Astrocyte of the spinal cord (primary cell): ENCODE data around the gene CFAP46.

Experiments used
- DNase-seq: peaks from one replicate; pipeline ENCODE4 v3.0.0; 2011; ENCODE audit warnings: low read depth, low spot score
- H3K4me3 ChIP-seq: 2 replicates; pipeline ENCODE4 v1.5.1; 2011; ENCODE audit warnings: low read depth, mild to moderate bottlenecking, low read length, moderate library complexity
- CTCF ChIP-seq: IDR thresholded peaks from 2 replicates; pipeline ENCODE4 v1.5.1; 2012; ENCODE audit warnings: low read depth, mild to moderate bottlenecking, low read length, inconsistent platforms
- in situ Hi-C: cut with HindIII; loops from 2 replicates; pipeline ENCODE4 v1.10.0; 2017; ENCODE audit warnings: low sequenced_read_pairs

Gene CFAP46

DNA sequence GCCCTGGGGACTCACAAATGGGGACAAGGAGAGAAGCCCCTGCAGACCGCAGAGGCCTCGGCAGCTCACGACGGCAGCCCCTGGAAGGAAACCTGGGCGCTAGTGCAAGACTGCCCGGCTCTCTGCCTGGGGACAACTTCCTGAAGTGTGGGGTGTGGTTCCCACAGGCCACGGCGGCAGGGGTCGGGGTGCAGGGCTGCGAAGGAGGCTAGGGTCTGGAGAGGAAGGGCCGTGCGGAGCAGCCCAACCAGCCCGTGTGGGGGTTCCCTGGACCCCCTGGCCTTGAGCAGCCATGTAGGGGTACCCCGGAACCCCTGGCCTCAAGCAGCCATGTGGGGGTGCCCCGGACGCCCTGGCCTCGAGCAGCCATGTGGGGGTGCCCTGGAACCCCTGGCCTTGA lies 19.5 kb downstream of the CFAP46 start:
- DNase-seq = no peak
- in situ Hi-C loops = no loop called here
- H3K4me3 ChIP-seq = no peak overlapping the region
- TF ChIP-seq CTCF = no peak

DNA sequence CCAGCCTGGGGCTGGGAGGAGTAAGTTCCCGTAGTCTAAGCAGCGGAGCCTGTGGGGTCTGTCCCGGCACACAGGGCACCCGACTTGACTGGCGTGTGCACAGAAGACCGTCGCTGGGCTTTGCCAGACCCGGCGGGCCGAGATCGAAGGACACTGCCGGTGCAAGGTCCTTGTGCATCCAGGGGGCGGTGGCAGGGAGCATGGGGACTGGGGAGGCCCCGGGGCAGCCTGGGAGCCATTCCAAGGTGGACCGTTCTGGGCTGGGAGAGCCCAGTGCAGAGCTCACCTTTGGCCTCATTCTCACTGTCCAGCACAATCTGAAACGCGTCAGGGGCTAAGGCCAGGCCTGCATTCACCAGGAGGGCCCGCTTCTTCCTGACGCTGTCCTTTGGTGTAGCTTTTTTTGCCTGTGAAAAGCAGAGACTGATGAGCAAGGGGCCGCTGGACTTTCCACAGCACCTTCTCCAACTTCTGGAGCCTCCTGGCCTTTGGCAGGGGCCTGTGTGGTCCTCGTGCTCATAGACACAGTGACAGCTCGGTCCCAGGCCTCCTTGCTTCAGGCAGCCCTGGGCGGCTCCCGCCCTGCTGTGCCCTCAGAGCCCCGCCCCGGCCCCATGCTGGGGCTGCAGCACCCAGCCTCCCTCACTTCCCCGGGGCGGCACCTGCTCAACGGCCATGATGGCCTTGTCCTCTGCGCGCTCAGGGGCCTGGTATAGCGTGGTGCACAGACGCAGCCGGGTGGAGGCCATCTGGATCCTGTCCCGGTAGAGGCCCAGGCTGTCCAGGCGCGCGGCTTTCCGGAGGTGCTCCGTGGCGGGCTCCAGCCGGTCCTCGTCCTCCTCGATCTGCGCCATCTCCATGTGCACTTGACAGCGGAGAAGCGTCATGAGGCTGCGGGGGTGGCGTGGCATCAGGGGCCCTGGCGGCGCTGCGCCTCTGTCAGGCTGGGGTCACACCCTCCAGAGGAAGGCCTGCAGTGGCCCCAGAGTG lies 20.3 kb downstream of the CFAP46 start:
- H3K4me3 ChIP-seq = no peak overlapping the region
- no peak for DNase-seq
- in situ Hi-C loops = no loop called here
- TF ChIP-seq CTCF = no peak

GRCh38 chr10:132921086-132921485 lies 21.3 kb downstream of the CFAP46 start:
- no peak for DNase-seq
- no peak overlapping the region for H3K4me3 ChIP-seq
- TF ChIP-seq CTCF = no peak
- in situ Hi-C loops = no loop called here

DNA sequence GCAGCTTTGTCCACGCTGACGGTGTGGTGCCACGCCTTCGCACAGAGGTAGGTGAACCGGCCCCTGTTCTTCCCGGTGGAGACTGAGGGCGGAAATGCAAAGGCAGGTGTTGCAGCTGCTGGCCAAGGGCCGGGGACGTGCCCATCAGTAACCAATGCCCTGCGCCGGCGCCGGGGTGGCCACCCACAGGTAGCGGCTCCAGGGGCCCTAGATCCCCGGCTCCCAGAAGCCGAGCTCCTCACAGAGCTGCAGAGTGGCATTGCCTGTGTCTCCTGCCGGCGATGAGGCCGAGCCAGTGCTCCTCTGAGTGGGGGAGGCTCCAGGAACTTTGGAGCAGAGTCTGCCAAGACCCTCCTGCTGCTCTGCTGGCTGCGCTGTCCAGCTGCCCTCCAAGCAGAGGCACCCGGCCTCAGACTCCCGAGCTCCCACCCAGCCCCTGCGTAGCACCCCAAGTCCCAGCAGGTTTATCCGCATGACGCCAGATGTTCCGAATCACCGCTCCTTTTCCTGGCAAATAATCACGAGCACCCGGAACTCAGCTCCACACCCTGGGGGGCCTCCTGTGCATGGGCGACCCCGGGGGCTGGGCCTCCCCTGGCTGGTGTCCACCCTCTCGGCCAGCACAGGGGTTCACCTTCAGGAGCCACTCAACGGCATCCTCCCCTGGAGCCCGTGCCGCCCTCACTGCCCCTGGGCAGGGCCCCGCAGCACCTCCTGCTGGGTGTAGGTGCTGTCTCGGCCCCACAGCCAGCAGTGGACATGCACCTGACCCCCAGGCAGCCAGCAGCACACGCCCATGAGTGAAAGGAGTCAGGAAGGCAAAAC lies 22.1 kb downstream of the CFAP46 start:
- in situ Hi-C loops = no loop called here
- TF ChIP-seq CTCF = no peak
- DNase-seq = no peak
- no peak overlapping the region for H3K4me3 ChIP-seq

- DNase-seq = no peak
- TF ChIP-seq CTCF = no peak
- no peak overlapping the region for H3K4me3 ChIP-seq
- in situ Hi-C loops = no loop called here
Observed at GRCh38 chr10:132919374-132920100, 22.8 kb downstream of the CFAP46 start.
